Peyer's patch (tissue), 4 donors: ENCODE measurements around the gene ARHGAP15.

Experiments used
- POLR2A ChIP-seq, 2 donors: fragments of 450-650 bp; IDR thresholded peaks; one replicate each; pipeline ENCODE4 v1.5.1; 2017; ENCODE audit warnings: antibody characterized with exemption in 2 of 2, mild to moderate bottlenecking in 2 of 2, moderate library complexity in 2 of 2
- TF ChIP-seq, protein P1 (sequence below), 6 experiments: fragments of 450-650 bp in 4 of 6; fragments of 200-600 bp in 2 of 6; sonication (generic) in 1 of 6; IDR thresholded peaks; one replicate each; pipeline ENCODE4 v1.5.1; 2017 to 2019; ENCODE audit warnings: antibody characterized with exemption in 6 of 6, mild to moderate bottlenecking in 3 of 6, moderate library complexity in 1 of 6

DNA sequence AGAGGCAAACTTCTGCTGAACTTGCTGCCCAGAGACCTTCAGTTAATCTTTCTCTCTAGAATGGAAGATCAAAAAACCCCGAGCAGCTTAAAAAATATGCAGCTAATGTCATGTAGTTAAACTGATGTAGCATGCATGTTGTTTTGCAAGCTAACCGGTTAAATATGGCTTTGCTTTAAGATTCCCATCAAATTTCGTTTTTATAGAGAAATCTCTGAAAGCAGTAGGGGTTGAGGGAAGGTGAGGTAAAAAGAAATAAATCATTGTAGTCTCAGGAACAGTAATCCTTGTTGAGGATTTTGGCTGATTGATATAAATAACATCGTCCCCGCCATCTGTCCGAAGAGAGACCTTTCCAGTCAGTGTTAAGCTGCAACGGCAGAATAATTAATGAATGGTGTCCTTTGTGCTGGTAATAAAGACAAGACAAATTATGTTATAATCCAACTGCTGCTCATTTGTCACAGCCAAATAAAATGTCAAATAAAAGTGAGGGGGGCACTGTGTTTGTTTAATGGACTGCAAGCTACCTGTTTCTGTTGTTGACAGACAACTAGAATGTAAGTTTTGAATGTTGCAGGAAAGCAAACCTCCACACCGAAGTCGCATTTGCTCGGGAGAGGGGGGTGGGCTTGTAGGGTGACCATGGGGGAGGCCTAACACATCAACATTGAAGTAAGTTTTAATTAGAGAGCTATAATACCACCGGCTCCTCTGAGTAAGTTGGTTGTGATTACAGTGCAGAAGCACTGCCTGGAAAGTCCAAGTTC, 555.5 kb downstream of the ARHGAP15 start:
- TF ChIP-seq, protein P1, sequence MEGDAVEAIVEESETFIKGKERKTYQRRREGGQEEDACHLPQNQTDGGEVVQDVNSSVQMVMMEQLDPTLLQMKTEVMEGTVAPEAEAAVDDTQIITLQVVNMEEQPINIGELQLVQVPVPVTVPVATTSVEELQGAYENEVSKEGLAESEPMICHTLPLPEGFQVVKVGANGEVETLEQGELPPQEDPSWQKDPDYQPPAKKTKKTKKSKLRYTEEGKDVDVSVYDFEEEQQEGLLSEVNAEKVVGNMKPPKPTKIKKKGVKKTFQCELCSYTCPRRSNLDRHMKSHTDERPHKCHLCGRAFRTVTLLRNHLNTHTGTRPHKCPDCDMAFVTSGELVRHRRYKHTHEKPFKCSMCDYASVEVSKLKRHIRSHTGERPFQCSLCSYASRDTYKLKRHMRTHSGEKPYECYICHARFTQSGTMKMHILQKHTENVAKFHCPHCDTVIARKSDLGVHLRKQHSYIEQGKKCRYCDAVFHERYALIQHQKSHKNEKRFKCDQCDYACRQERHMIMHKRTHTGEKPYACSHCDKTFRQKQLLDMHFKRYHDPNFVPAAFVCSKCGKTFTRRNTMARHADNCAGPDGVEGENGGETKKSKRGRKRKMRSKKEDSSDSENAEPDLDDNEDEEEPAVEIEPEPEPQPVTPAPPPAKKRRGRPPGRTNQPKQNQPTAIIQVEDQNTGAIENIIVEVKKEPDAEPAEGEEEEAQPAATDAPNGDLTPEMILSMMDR (IDR thresholded peaks at IDR 0.05): no peak
- no peak for TF ChIP-seq POLR2A (IDR thresholded peaks at IDR 0.05)
